ENCODE results near the gene ALPI.
"Not testable (repeated sequence)": the region's sequence is repeated elsewhere in the genome, so short reads cannot be mapped to it uniquely, and the experiment has no call there.

The ALPI gene

DNA sequence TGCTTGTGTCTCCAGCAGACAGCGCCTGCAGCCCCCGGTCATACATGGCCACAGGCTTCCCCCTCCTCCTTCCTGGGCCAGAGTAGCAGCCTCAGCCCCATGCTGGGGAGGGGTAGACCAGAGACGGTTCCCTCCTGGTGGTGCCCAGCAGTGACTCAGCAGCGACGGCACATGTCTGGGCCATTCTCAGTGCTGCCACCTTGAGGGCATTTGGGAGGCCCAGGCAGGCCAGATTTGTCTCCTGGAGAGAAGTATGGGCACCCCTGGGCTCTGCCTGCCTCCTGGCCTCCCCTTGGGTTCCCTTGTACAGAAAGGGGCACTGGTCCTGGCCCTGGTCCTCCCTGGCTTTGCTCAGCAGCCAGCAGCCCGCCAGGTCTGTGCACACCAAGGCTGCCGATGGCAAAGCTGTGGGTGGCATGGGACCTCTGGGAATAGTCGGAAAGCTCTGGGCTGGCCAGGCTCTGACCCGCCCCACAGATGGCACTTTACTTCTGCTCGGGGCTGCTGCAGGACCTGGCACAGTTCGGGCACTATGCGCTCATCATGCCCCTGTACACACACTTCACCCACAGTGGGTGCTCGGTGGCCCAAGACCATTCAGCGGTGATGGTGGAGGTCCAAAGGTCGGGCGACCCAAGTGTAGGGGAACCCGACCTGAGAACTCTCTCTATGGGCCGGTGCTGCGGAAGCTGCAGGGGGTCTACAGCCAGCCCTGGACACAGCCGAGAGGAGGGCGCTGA lies 11.4 kb upstream of the ALPI start:
- POLR2A ChIA-PET (ENCODE audit: low non-redundant PET), result no interaction called here
- no peak overlapping the region for H3K27ac ChIP-seq
- CTCF ChIA-PET, result interaction anchor here (0.6 to 1.8 kb wide), 9 partner anchors 9 to 849 kb away, joined by 3 to 9 read pairs (median 4); no protein-coding TSS in a partner anchor
- TF ChIP-seq CTCF (conservative IDR thresholded peaks at IDR 0.05; ENCODE audit: low read depth), result peak; percentile 56
- peak; percentile 52 for DNase-seq (ENCODE audit: low spot score)

- CTCF ChIA-PET, result interaction anchor here (0.8 to 1.8 kb wide), 4 partner anchors 10 to 543 kb away, joined by 3 to 9 read pairs (median 6); no protein-coding TSS in a partner anchor
- DNase-seq (ENCODE audit: low spot score); POLR2A ChIA-PET (ENCODE audit: low non-redundant PET); H3K27ac ChIP-seq: not testable (repeated sequence)
Measured at GRCh38 chr2:232445149-232445885, 10.6 kb upstream of the ALPI start.

DNA sequence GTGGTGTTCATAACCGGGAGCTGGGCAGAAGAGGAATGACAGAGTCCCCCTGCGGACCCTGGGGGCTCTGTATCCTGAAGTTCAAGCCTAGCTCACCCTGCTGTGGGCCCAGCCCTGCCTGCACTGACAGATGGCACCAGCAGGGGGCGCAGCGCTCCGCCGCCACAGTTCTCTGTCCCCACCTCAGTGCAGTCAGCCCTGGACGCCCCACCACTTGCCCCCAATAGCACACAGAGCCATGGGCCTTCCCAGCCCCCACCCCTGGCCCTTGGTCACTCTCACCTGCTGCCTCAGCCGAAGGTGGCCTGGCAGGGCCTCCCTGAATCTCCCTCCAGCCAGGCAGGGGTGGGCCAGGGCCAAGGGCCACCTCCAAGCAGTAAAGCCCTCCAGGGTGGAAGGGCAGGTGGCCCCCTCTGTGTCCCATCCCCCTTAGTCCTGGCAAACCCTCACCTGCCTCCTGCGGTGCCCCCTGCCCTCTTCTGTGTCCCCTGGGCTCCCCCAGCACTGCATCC lies 9.6 kb upstream of the ALPI start:
- POLR2A ChIA-PET (ENCODE audit: low non-redundant PET); DNase-seq (ENCODE audit: low spot score); H3K27ac ChIP-seq: not testable (repeated sequence)
- TF ChIP-seq CTCF (conservative IDR thresholded peaks at IDR 0.05; ENCODE audit: low read depth), result peak; percentile 33; the same call in 1 of the 2 replicates
- CTCF ChIA-PET, result interaction anchor here (0.7 to 2.5 kb wide), 8 partner anchors 9 to 982 kb away, joined by 3 to 24 read pairs (median 3); partner anchors contain the start of genes NCL and NPPC

DNA sequence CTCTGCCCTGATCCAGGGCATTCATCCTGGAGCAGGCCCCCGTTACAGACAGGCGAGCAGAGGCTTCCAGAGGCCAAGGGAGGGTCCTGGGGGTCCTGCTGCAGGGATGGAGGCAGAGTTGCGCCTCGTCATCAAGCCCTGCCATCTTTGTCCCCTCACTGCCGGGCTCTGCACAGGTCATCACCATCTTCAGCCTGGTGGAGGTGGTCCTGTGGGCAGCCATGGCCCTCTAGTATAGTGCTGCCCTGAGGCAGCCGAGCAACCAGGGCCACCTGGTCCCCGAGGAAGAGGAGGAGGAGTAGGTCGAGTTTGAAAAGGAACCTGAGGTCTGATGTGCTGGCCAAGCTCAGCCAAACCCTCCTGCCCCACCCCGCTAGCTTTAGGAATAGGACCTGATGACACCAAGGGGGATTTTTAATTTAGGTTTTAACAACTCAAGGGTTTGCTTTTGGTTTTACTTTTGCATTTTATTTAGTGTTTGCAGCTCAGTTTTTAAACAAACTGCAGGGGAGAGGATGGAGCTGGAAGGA lies 8.8 kb upstream of the ALPI start:
- no peak for DNase-seq (ENCODE audit: low spot score)
- POLR2A ChIA-PET (ENCODE audit: low non-redundant PET), result no interaction called here
- CTCF ChIA-PET, result interaction anchor here (0.7 to 2.5 kb wide), 9 partner anchors 10 to 570 kb away, joined by 3 to 24 read pairs (median 3); partner anchors contain the start of gene NPPC
- no peak for TF ChIP-seq CTCF (conservative IDR thresholded peaks at IDR 0.05; ENCODE audit: low read depth)
- no peak overlapping the region for H3K27ac ChIP-seq

- ChIA-PET CTCF (interaction anchor here (1.3 to 2.5 kb wide), 2 partner anchors 10 to 75 kb away, joined by 3 to 24 read pairs; no protein-coding TSS in a partner anchor), POLR2A (ENCODE audit: low non-redundant PET) (no interaction called here)
- no peak for DNase-seq (ENCODE audit: low spot score)
- H3K27ac ChIP-seq, result no peak overlapping the region
- no peak for TF ChIP-seq CTCF (conservative IDR thresholded peaks at IDR 0.05; ENCODE audit: low read depth)
Measured at GRCh38 chr2:232447638-232448303, 8.2 kb upstream of the ALPI start.

DNA sequence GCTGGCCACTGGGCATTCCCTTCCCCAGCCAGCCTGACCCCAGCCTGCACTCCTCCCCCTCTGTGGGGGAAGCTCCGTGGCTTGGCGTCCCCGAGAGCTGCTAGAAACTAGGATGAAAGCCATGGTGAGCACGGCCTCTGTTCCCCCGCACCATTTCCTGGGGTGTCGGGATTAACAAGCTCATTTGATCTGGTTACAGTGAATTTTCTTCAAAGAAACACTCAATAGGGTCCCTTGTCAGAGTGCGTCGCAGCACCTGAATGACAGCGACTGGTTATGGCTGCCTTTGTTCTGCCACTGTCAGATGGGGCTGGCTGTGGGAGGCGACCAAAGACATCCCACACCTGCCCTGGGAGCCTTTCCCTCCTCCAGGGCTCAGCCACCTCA lies 7.7 kb upstream of the ALPI start:
- POLR2A ChIA-PET (ENCODE audit: low non-redundant PET), result no interaction called here
- CTCF ChIA-PET, result interaction anchor here (2.5 kb wide), 1 partner anchor 74 kb away, joined by 24 read pairs; no protein-coding TSS in a partner anchor

More for the DNA sequence above, 7.7 kb upstream of the ALPI start:
- no peak for TF ChIP-seq CTCF (conservative IDR thresholded peaks at IDR 0.05; ENCODE audit: low read depth)
- H3K27ac ChIP-seq, result no peak overlapping the region
- DNase-seq (ENCODE audit: low spot score), result no peak

Data from RWPE1 (cell line).